CD4-positive, alpha-beta T cell treated with Interleukin-17A for 1 hour (primary cell): ENCODE data around the gene ISG20.
"Not testable (repeated sequence)": the region's sequence is repeated elsewhere in the genome, so short reads cannot be mapped to it uniquely, and the experiment has no call there.

Experiments
- DNase-seq: peaks from one replicate; pipeline ENCODE4 v3.0.0-alpha.2; 2020

The ISG20 gene

DNA sequence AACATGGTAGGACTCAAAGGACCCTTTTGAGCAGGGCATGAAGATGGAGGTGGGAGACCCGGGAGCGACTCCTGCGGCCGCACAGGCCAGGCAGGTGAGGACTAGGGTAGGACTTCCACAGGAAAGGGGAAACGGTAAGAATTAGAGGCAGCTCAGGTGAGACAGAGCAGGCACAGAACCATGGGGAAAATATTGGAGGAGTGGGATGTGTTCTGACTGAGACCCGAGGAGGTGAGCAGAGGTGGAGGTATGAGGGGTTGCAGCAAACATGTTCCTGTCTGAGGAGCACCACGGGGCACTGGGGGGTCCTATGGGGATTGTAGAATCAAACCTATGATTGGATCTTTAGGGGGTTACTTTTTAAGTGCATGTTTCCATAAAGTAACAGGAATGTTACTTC is 1.4 kb upstream of the ISG20 start:
- no peak for DNase-seq

DNA sequence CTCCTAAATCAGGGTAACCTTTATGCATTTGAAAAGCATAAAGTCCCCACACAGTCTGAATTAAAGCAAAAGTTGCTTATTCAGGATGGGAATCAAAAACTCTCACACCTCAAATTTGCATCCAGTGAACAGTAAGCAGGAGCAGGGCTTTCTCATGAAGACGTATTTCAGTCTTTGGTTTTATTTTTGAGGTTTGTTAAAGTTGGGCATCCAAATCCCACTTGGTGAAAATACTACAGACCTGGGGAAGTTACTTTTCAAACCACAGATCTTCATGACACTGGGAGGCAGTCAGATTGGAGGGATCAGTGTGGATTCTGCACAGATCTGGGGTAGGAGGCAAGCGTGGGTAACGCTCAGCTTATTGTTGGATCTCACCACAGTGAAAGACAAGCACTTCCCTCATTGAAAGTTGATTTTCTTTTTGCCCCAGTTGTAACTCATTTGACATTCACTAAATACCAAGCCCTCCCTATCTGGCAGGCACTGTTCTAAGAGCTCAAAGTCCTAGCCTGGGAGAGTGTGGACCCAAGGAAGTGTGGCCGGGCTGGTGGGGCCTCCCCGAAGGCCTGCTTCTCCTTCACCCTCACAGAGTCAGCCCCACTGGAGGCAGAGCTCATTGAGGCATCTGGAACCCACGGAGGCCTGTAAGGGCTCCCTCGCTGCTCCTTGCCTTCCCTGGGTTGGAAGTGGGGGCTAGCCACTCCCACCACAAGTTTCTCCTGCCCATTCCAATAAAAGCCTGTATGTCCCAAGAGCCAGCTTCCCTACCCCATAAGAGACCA is 783 bp upstream of the ISG20 start:
- DNase-seq: no peak

DNA sequence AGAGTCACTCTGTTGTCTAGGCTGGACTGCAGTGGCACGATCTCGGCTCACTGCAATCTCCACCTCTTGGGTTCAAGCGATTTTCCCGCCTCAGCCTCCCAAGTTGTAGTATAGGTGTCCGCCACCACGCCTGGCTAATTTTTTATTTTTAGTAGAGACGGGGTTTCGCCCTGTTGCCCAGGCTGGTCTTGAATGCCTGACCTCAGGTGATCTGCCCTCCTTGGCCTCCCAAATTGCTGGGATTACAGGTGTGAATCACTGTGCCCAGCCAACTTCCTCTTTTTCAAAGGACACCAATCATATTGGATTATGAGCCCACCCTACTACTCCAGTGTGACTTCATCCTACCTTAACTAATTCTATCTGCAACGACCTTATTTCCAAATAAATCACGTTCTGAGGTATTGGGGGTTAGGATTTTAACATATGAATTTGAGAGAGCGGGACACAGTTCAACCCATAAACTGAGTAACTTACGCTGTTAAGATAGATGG is 3.2 kb downstream of the ISG20 start:
- no peak for DNase-seq

DNA sequence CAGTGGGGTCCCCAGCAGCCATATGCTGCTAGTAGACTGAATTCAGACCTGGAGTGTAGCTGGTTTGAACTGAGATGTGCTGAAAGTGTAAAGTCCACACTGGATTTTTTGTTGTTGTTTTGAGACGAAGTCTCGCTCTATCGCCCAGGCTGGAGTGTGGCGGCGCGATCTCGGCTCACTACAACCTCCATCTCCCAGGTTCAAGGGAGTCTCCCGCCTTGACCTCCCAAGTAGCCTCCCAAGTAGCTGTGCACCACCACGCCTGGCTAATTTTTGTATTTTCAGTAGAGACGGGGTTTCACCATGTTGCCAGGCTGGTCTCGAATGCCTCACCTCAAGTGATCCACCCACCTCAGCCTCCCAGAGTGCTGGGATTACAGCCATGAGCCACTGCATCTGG is 3.7 kb downstream of the ISG20 start:
- not testable (repeated sequence) for DNase-seq

DNA sequence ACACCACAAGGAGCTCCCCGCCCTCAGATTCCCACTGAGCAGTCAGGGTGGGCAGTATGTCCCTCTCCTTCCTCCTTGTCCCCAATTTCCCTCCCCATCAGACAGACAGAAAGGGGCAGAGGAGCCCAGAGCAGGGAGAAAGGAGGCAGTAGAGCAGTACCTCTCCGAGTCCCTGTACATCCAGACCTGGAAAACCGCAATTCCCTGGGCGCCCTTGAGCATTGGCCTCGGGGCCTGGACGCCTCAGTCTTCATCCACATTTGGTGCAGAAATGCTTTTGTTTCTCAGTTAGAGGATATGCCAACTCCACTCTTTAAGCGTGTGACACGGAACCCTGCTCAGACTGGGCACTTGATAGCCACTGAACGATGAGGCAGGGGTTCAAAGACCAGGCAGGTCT is 5.9 kb downstream of the ISG20 start:
- no peak for DNase-seq

DNA sequence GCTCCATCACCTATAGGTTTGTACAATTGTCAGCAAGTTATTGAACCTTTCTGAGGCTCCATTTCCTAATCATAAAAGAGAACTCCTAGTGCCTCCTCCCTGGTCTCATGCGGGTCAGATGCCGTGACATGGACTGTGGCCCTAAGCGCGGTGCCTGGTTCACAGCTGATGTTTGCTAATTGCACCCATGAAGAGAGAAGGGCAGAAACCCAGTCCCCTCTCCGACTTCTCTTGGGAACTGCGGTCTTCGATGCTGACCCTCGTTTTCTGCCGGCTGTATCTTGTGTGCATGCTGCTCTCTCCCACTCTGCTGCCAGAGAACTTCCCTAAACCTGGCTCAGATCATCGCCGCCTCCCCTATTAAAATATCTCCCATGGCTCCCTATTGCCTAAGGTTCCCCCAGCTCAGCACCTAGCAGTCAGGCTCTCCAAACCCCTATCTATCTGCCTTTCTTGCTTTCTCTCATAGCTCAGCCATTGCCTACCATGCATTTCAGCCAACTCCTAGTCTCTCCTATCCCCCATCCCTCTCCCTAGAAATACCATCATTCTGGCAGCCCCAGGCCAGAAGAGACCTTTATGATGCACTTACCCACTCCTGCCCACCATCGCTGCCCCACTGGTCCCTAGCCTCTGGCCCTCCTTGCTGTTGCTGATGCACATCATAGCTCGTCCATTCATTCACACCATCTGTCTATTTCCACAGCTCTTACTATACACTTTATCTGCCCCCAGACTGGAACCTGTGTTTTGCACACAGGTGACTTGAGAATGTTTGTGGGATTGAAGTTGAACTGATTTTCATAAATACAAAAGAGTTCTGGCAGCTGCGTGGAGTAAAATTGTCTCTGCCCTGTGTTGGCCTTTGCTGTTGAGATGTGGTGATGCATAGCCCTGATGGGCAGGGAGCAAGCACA is 6.6 kb downstream of the ISG20 start:
- no peak for DNase-seq

DNA sequence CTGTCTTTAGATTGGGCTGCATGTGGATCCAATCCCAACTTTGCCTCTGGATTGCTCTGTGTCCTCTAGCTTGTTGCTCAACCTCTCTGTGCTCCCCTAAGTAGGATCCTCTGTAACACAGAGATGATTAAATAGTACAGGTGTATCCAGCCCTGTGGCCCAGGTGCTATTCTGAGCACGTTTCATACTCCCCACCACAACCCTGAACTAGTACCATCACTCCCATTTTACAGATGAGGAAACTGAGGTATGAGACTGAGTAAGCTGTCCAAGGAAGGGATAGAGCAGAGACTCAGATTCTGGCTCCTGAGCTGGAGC is 7.2 kb downstream of the ISG20 start:
- no peak for DNase-seq

DNA sequence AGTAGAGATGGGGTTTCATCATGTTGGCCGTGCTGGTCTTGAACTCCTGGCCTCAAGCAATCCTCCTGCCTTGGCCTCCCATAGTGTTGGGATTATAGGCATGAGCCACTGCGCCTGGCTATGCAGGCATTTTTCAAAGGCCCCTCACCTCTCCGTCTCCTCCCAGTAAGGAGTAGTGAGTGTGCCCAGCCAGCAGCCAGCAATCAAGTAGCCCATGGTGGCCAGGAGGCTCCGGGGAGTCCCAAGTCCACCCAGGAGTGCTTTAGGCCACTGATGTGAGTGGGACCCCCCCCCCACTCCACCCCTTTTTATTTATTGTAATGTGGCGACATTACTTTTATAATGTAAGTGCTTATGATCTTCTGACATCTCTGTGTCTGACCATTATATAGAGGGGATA is 8.1 kb downstream of the ISG20 start:
- DNase-seq: no peak

DNA sequence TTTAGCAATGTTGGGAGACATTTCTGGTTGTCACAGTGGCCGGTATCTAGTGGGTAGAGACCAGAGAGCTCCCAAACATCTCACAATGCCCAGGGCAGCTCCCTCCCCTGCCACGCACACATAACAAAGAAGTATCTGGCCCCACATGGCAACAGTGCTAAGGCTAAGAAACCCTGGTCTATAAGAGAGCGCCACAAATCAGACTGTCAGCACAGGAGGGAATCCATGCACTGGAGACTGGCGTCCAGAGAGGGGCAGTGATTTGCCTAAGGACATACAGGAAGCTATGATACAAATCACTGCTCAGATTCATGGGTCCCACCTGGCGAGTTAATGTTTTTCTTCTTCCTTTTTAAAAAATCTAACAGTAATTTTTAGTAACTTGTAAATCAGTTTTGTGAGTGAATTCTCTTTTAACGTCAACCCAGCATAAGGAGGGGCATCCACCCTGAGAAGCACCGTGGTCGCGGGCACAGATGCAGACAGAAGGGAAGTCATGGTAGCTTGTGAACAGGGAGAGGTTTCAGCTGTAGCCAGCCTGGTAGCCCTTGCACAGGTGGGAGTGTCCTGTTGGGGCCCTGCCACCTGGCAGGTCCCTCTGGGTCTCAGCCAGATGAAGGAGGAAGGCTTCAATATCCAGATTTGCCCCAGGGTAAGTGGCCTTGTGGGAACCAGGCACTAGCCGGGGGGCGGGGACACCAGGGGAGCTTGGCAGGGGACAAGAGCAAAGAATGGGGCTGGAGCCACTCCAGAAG is 8.7 kb downstream of the ISG20 start:
- no peak for DNase-seq

DNA sequence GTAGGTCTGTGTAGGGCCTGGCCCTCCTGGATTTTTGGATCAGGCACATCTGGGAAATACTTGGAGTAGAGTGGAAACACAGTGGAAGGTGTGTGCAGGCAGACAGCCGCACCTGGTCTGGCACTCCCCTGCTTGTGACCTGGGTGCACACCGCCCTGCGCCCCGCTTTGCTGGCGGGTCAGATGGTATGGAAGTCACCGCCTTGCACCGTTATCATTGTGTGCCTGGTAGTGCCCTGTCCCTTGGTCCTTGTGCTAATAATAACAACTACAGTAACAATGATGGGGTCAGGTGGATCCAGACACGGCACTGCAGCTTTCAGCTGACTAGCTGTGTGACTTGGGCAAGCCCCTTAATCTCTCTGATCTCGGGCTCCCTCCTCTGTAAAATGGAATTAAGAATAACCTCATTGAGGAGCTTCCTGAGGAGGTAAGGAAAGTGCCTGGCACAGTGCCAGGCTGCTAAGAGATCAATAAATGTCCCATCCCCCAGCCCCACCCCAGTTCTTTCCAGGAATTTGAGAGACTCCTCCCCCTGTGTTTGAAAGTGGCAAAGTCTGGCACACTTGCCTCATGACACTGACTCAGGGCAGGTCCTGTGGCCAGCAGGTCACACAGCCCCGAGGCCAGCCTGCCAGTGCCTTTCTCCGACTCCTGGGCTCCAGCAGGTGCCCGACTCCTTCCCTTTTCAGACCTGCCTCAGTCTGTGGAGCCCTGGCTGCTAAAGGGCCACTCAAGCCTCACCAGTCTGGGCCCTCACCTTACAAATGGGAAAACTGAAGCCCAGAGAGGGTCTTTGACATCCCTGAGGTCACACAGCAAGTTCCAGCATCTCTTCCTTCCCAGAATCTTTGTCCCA is 9.8 kb downstream of the ISG20 start:
- peak; percentile 52 for DNase-seq

DNA sequence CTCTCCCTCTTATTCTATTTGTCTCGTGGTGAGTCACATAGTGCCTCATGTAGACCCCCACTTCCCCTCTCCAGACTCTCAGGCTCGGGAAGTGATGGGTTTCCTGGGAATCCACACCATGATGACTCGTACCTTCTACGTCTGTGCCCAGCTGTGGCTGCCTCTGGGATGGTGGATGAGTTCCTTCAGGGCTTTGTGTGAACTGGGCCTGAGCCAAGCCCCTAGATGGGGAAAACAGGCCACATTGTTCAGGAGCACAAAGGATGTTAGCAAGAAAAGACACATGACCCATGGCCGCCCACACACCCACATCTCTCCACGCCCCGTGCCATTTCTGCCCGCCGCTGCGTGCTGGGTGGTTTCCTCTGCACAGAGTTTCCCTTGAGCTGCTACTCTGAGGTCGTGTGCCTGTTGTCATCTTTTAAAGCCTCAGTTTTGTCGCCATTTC is 10.5 kb downstream of the ISG20 start:
- peak; percentile 78 for DNase-seq

DNA sequence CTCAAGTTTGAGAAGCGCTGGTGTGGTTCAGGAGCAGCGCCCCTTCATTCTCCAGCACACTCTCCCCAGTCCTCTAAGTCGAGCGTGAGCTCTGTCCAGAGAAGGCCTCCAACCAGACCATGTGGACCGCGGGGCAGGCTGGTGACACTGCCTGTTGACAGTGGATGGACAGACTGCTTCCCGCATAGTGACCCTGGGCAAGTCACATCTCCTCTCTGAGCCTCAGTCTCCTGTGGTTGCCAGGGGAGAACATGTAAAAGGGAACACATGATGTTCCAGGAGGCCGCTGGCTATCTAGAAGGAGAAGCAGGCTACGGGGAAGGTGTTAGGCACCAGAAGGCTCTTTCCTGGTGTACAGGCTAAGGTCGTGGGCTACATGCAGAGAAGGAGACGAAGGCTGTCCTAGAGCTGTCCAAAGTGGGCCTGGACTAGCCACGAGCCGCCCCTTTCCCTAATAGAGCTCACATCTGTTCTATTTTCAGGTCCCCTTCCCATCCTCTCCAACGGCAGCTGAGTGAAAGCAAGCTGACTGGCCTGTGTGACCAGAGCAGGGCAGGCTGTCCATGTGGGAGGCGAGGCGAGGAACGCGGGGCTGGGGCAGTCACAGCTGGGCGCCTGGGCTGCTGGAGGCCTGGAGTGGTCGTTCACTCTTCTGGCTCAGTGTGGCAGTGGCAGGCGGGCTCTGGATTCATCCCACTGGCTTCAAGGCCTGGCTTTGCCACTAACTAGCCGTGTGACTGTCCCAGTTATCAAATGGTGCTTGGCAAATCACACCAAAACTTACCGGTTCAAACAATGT is 11.1 kb downstream of the ISG20 start:
- DNase-seq: no peak

DNA sequence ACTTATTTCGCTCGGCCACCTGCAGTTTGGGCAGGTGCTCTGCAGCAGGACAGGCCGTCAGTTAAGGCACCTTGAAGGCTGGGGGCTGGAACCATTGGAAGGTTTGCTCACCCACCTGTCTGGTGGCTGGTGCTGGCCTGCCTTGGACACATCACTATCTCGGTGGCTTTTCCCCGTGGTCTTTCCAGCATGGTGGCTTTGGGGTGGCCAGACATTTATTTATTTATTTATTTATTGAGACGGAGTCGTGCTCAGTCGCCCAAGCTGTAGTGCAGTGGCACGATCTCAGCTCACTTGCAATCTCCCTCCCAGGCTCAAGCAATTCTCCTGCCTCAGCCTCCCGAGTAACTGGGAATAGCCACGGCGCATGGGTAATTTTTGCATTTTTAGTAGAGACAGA is 11.7 kb downstream of the ISG20 start:
- no peak for DNase-seq

DNA sequence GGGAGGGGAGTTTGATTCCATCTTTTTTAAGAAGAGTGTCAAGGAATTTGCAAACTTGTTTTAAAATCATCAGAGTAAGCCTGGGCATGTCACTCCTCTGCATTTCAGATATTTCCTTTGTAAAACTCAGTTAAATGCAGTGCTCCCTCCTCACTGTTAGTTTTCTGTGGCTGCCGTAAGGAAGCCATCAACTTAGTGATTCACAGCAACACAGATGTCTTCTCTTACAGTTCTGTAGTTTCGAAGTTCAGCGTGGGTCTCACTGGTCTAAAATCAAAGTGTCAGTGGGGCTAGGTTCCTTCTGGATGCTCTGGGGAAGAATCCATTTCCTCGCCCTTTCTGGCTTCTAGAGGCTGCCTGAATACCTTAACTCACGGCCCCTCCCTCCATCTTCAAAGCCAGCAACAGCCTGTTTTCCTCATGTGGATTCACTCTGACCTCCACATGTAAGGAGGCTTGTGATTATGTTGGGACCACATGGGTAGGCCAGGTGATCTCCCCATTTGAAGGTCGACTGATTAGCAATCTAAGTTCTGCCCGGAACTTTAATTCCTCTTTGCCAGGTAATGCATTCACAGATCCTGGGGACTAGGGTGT is 12.4 kb downstream of the ISG20 start:
- DNase-seq: no peak

DNA sequence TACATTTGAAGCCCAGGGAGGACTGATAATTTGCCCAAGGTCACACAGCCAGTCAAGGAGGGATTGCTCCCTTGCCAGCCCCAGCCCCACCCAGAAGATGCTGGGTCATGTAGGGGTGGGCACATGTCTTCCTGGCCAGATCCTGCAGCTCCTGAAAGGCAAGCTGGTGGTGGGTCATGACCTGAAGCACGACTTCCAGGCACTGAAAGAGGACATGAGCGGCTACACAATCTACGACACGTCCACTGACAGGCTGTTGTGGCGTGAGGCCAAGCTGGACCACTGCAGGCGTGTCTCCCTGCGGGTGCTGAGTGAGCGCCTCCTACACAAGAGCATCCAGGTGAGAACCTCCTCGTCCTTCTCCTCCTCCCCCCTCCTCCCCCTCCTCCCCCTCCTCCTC is 13.2 kb downstream of the ISG20 start:
- no peak for DNase-seq

DNA sequence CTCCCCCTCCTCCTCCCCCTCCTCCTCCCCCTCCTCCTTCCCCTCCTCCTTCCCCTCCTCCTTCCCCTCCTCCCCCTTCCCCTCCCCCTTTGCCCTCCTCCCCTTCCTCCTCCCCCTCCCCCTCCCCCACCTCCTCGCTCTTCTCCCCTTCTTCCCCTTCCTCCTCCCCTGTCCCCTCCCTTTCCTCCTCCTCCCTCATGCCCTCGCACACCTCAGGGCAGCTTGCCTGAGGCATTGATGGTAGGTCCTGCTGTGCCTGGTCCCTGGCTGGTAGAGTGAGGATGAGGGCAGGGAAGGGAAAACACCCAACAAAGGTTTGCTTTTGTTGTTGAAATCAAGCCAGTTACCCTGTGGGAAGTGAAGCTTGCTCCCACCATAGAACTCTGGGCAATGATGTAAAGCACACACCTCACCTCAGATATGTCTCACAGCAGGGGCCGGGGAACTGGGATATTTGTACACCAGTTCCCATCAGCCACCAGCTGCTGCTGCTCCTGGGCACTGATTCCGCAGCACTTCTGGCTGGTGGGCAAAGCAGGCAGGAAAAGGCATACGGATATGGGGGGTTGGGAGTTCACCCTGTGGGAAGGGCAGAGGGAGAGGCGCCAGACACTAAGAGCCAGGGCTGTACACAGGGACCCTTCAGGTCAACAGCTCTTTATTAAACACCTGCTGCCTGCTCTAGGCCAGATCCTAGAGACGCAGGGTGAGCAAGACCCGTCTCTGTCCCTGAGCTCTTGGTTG is 13.8 kb downstream of the ISG20 start:
- DNase-seq: no peak

DNA sequence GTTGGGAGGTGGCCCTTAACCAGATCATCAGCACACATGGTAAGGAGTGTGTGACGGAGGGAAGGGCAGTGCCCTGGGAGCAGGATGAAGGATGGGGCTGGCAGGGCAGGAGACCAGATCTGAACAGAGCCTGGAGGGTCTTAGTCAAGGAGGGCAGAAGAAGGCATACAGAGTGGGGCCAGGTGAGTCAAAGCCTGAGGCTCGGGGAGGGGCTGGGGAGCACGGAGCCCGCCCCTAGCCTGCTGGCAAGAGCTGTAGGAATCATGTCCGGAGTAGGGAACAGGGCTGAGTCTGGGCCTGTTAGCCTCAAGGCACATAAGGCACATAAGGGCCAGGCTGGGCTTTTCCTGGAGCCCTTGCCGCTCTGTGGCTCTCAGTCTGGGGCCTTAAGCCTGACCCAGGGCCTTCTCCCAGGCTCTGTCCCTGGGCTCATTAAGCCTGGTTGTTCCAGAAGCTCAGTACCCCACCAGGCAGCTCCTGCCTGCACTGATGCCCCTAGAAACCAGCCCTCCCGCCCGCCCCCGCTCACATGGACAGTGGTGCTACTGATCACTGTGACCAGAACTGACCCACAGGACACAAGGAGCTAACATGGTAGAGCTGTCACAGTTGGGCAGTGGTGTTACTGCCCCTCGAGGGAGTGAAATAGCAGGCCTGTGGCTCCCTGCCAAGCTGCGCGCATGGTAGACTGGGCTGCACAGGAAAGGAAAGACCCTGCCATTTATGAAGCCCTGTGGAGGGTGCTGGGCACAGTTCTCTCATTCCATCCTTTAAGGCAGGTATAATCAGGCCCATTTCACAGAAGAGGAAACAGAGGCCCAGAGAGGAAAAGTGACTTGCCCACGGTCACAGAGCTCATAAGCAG is 14.6 kb downstream of the ISG20 start:
- no peak for DNase-seq

DNA sequence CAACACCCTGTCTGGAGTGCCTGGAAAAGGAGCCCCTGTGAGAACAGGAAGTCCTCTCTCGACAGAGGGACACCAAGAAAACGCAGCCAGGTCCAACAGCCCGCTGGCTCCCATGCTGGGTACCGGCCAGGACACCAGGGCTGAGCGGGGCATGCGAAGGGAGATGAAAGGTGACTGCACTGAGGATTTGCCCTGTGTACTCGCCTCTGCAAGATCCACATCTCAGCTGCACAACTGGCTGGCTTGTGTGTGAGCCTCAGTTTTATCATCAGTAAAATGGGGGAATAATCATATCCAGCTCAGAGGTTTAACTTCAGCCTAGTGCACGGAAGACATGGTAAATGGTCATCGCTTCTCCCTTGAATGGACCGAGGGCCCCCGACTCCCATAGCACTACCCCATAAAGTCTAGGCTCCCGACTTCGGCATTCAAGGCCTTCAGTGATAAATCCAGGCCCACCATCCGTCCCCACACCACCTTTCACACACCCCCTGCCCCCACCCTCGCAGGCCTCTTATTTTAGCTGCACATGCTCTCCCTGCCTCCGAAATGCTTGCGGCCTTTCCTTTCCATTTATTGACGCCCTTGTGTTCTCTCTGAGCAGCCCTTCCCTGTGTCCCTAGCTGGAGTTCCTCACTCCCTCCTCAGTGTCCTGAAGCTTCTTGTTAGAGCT is 15.8 kb downstream of the ISG20 start:
- DNase-seq: no peak

DNA sequence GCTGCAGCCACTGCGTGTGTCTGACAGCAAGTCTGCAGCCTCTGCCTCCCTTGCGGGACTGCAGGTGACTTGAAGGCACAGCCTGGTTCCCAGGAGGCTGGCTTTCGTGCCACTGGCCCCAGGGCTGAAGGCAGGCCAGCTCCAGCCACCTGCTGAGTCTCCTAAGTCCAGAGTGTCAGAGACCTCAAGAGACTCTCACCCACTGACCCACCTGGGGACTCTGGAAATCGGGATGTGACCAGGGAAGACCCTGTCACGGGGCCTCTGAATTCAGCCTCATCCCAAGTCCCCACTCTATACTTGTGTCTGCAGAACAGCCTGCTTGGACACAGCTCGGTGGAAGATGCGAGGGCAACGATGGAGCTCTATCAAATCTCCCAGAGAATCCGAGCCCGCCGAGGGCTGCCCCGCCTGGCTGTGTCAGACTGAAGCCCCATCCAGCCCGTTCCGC is 16.3 kb downstream of the ISG20 start:
- DNase-seq: no peak
